Stimulated activated naive CD4-positive, alpha-beta T cell (primary cell): ENCODE results near the gene SMARCD3.

Experiments
- DNase-seq, 6 experiments: peaks; one replicate each; lab custom pipeline; 2025; lab: John Stamatoyannopoulos, UW

SMARCD3 gene

DNA sequence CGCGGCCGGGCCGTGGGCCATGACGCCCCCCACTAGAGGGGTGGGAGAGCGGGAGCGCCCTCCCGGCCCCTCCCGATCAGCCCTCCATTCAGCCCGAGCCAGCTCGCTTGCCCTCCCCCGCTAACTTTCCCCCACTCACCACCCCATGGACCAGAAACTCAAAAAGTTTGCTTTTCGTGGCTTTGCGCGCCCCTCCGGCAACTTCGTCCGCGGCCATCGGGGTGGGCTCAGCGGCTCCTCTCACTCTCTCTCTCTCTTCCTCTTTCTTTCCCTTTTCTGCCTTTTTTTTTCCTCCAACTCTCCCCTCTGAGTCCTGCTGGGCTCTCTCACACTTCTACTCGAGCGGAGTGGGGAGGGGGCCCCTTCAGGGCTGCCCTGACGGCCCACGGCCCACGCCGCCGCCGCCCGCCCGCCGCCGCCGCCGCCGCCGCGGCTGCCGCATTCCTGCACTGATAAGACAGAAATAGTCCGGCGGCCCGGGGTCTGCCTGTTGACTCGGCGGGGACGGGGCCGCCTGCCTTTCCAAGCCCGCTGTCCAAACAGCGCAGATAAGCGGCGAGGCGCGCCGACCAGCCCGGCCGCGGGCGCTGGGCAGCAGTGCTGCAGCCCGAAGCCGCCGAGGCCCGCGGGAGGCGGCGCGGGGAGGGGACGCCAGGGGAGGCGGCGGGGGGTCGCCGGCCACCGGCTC, at the start of gene SMARCD3:
Gene SMARCD3, minus strand, starts transcription at position 349 of the 688 bp plus-strand sequence. Its CDS starts 132 bp downstream, at position 217.
- peak in 3 of 6 experiments; percentile 39 to 49 (median 42) for DNase-seq

DNA sequence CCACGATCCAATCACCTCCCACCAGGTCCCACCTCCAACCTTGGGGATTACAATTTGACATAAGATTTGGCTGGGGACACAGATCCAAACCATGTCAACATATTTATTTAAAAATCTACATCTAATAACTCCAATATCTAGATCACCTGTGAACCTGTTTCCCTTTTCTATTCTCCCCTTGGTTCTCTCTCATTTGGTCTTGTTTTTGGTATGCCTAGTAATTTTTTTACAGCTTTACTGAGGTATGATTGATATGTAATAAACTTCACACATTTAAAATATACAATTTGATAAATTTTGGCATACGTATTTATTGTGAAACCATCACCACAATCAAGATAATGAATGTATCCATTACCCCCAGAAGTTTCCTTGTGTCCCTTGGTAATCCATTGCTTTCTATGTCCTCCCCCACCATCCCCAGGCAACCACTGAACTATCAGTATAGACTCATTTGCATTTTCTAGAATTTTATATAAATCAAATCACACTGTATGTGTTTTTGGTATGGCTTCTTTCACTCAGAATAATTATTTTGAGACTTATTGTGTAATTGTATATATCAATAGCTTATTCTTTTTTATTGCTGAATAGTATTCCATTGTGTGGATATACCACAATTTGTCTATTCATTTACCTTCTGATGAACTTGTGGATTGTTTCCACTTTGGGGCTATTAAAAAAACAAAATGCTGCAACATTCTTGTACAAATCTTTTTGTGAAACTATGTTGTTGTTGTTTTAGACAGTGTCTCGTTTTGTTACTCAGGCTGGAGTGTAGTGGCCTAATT, 47.9 kb upstream of the SMARCD3 start:
- no peak for DNase-seq

GRCh38 chr7:151292850-151293249, 44.4 kb upstream of the SMARCD3 start:
- DNase-seq, result no peak

GRCh38 chr7:151291206-151291605, 42.7 kb upstream of the SMARCD3 start:
- DNase-seq, result no peak

- DNase-seq, result no peak
Observed at GRCh38 chr7:151290355-151290760, 41.9 kb upstream of the SMARCD3 start.

DNA sequence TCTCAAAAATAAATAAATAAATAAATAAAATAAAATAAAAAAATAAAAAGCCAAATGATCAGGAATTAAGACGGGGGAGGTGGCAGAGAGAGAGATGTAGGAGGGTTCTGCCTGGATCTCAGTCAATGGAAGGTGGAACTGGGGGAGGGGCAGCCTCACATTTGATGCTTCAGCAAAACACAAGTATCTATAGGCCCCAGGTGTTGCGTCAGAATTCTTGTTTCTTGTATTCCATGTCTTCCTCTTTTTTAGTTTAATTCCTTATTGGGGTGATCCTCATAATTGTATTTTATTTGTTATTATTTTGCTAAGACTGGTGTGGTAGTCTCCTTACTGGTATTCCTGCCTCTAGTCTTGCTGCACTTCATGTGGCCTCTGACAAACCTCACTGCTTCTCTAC, 41.4 kb upstream of the SMARCD3 start:
- DNase-seq, result no peak

- no peak for DNase-seq
Observed at GRCh38 chr7:151286148-151286547, 37.7 kb upstream of the SMARCD3 start.

GRCh38 chr7:151283302-151283701, 34.8 kb upstream of the SMARCD3 start:
- DNase-seq, result no peak

DNA sequence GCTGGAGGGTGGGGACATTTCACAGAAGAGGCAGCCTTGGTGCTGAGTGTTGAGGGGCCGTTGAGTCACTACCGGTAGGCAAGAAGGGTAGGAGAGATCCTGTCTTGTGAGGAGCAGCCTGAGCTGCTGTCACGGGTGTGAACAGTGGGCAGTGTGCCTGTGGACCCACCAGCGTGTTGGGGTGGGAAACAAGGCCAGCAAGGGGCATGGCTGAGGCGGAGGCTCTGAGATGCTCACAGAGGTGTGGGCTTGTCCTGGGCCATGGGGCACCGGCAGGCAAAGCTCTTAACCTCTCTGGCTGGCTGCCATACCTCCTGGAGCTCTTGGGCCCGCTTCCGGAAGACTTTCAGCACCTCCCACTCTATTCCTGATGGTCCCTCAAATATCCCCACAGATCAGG, 33.6 kb upstream of the SMARCD3 start:
- DNase-seq, result no peak

GRCh38 chr7:151281686-151282085, 33.2 kb upstream of the SMARCD3 start:
- no peak for DNase-seq

- DNase-seq, result no peak
Observed at GRCh38 chr7:151280388-151281019, 32.0 kb upstream of the SMARCD3 start.

DNA sequence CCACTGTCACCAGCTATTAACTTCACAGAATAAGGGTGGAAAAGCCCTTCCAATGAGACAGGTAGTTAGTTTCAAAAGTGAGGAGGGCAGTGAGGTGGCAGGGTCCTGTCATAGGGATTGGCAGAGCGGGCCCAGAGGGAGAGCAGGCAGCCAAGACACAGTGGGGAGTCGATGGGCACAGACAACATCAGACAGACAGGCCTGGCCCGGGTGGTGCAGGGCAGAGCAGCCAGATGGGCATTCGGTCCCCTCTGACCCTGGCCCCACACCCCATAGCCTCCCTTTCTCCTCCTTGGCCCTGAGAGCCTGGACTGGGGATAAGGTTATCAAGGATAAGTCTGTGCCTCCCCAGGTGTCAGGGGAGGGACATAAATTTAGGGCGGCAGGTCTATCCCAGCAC, 31.4 kb upstream of the SMARCD3 start:
- DNase-seq, result no peak

DNA sequence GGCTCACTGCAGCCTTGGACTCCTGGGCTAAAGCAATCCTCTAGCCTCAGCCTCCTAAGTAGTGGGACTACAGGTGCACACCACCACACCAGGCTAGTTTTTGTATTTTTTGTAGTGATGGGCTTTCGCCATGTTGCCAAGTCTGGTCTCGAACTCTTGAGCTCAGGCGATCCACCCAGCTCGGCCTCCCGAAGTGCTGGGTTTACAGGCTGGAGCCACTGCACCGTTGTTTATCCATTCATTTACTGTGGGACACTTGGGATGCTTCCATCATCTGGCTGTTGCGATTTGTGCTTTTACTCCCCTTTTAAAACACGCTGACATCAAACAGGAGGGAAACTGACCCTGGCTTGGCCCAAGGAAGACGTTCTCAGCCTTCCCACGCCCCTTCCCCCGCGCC, 30.5 kb upstream of the SMARCD3 start:
- DNase-seq, result no peak

DNA sequence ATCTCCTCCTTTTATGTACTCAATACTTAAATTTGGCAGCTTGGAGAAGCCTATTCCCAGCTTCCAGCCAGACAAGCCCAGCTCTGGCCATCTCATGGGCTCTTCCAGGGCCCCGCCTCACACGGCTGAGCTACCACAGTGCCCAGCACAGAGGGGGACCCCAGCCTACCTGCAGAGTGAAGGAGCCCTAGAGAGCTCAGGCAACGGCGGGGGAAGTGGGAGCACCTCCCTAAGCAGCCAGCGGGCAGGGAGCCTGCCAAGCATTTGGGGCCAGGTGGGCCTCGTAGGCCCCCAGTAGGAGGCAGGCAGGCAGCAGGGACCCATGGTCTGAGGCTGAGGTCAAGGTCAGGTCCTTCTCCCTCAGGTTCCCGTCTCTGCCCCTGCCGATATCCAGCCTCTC, 29.1 kb upstream of the SMARCD3 start:
- no peak for DNase-seq

DNA sequence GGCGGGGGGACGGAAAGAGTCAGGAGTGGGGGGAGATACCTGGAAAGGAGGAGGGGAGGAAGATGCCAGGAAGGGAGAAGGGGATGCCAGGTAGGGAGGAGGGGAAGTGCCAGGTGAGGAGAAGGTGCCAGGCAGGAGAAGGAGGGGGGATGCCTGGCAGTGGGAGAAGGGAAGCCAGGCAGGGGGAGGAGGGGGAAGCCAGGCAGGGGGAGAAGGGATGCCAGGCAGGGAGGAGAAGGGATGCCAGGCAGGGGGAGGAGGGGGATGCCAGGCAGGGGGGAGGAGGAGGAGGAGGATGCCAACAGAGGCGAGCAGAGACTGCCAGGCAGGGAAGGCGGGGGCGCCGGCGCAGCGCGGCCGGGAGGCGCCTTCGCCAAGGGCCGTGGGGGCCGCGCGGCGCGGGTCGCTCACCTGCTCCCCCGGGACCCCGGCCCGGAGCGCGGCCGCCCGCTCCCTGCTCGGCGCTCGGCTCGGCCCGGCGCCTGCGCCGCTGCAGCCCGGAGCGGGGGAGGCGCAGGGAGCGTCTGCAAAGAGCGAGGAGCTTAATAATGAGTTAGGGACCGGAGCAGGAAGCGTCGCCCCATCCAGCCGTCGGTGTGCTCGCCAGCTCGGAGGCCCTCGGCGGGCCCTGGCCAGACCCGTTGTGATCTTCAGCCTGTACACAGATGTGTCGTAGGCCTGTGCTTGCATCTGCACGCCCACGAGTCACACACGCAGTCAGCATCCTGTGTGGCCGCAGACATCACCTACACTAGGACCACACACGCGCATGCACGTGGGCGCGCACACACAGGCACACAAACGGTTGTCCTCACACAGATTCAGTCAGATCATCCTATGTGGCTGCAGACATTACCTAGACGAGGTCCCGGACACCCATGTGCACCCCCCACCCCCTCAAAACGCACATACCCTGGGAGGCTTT, 28.4 kb upstream of the SMARCD3 start:
- DNase-seq, result peak; percentile 4 to 50 (median 20)

GRCh38 chr7:151275813-151276577, 27.5 kb upstream of the SMARCD3 start:
- no peak for DNase-seq

GRCh38 chr7:151274936-151275812, 26.7 kb upstream of the SMARCD3 start:
- no peak for DNase-seq

GRCh38 chr7:151274396-151274795, 25.9 kb upstream of the SMARCD3 start:
- DNase-seq, result no peak

GRCh38 chr7:151273651-151274390, 25.3 kb upstream of the SMARCD3 start:
- no peak for DNase-seq
